ENCODE results near the gene ZNF813.

ZNF813 gene

DNA sequence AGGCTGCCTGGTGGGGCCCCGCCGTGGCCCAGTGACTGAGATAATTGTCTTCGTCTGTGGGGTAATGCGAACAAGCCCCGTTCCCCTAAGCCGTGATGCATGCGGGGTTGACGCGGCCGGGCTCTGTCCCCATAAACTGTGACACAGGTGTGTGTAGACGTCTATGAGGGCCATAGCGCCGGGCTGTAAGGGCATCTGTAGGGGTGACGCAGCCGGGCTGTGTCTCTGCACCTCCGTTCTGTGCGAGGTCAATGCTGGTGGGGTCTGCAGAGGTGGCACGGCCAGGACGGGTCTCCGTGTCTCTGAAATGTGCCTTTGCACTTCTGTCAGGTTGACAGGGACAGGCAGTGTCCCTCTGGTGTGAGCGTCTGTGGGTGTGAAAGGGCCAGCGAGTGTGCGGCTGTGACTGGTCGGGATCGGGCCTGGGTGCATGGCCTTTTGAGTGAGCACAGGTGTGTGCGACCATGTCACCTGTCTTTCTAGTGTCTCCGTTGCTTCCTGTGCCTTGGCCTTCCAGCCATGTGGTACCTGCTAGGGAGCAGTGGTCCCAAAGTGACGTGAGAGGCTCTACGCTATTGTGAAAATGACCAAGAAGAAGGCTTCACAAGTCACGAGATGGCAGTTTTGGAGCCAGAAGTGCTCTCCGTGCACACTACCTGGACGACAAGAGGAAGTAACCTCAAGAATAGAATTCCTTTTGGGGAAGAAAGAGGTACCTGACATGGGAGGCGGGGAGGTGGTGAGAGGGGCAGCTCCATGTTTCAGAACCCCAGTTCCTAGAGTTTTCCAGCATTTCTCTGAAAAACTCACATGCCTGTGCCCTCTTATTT lies 54.1 kb downstream of the ZNF813 start:
- Histone ChIP-seq H3K36me3 (replicated peaks; ENCODE audit: insufficient read depth, low read length) (no peaks in the 10 kb centered on the region), H3K4me3 (ENCODE audit: low read length) (no peak overlapping the region), H4K20me1 (ENCODE audit: insufficient read depth, low read length) (no peaks in the 10 kb centered on the region), H2AFZ (ENCODE audit: low read length) (no peak overlapping the region), H3K27me3 (replicated peaks; ENCODE audit: insufficient read depth, low read length) (no peaks in the 10 kb centered on the region), H3K9me3 (replicated peaks; ENCODE audit: insufficient read depth, low read length) (no peaks in the 10 kb centered on the region), H3K4me1 (ENCODE audit: low read length) (no peaks in the 10 kb centered on the region), H3K9me2 (replicated peaks; ENCODE audit: insufficient read depth, low read length) (no peaks in the 10 kb centered on the region), H3K27ac (ENCODE audit: low read length) (no peak overlapping the region), H3F3A (ENCODE audit: insufficient read depth, low read length) (no peaks in the 10 kb centered on the region), H3K9ac (ENCODE audit: low read length) (no peak overlapping the region), H3K4me2 (ENCODE audit: low read depth, low read length) (no peak overlapping the region), H3K79me2 (ENCODE audit: low read length) (no peaks in the 10 kb centered on the region)
- DNase-seq = no peak
- TF ChIP-seq EZH2phosphoT487 (IDR thresholded peaks at IDR 0.05; ENCODE audit: low read length) = no peak
- TF ChIP-seq, protein P1, sequence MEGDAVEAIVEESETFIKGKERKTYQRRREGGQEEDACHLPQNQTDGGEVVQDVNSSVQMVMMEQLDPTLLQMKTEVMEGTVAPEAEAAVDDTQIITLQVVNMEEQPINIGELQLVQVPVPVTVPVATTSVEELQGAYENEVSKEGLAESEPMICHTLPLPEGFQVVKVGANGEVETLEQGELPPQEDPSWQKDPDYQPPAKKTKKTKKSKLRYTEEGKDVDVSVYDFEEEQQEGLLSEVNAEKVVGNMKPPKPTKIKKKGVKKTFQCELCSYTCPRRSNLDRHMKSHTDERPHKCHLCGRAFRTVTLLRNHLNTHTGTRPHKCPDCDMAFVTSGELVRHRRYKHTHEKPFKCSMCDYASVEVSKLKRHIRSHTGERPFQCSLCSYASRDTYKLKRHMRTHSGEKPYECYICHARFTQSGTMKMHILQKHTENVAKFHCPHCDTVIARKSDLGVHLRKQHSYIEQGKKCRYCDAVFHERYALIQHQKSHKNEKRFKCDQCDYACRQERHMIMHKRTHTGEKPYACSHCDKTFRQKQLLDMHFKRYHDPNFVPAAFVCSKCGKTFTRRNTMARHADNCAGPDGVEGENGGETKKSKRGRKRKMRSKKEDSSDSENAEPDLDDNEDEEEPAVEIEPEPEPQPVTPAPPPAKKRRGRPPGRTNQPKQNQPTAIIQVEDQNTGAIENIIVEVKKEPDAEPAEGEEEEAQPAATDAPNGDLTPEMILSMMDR (IDR thresholded peaks at IDR 0.05; ENCODE audit: low read length) = no peak
- no peak for TF ChIP-seq EZH2 (optimal IDR thresholded peaks at IDR 0.05; ENCODE audit: low read depth, low read length)

GRCh38 chr19:53525922-53526321 lies 58.4 kb downstream of the ZNF813 start:
- H3K27ac ChIP-seq (ENCODE audit: low read length) = no peak overlapping the region
- H3K4me2 ChIP-seq (ENCODE audit: low read depth, low read length) = no peak overlapping the region
- no peaks in the 10 kb centered on the region for H3K4me1 ChIP-seq (ENCODE audit: low read length)
- no peaks in the 10 kb centered on the region for H3K27me3 ChIP-seq (replicated peaks; ENCODE audit: insufficient read depth, low read length)
- no peaks in the 10 kb centered on the region for H3K9me3 ChIP-seq (replicated peaks; ENCODE audit: insufficient read depth, low read length)
- TF ChIP-seq, protein P1 (IDR thresholded peaks at IDR 0.05; ENCODE audit: low read length) = no peak
- no peak for TF ChIP-seq EZH2phosphoT487 (IDR thresholded peaks at IDR 0.05; ENCODE audit: low read length)
- TF ChIP-seq EZH2 (optimal IDR thresholded peaks at IDR 0.05; ENCODE audit: low read depth, low read length) = no peak
- H2AFZ ChIP-seq (ENCODE audit: low read length) = no peak overlapping the region
- no peak overlapping the region for H3K9ac ChIP-seq (ENCODE audit: low read length)
- H3K4me3 ChIP-seq (ENCODE audit: low read length) = no peak overlapping the region
- no peaks in the 10 kb centered on the region for H3F3A ChIP-seq (ENCODE audit: insufficient read depth, low read length)
- no peaks in the 10 kb centered on the region for H4K20me1 ChIP-seq (ENCODE audit: insufficient read depth, low read length)
- H3K79me2 ChIP-seq (ENCODE audit: low read length) = no peaks in the 10 kb centered on the region
- no peak for DNase-seq
- H3K36me3 ChIP-seq (replicated peaks; ENCODE audit: insufficient read depth, low read length) = no peaks in the 10 kb centered on the region
- no peaks in the 10 kb centered on the region for H3K9me2 ChIP-seq (replicated peaks; ENCODE audit: insufficient read depth, low read length)

DNA sequence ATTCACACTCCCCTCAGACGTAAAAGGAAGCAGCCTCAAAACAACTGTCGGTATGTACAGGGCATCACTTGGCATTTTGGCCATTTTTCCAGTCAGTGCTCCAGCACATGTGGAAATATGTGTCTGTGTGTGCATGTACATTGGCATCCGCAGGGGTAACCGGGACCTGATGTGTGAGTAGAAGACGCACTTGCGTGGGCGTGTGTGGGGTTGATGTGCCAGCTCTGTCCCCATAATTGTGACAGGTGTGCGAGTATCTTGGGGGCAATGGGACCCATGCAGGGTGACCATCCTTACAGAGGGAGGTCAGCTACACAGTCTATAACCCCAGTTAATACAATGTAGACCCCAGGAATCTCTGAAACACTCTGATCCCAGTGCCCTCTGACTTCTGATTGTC lies 63.1 kb downstream of the ZNF813 start:
- H3K27me3 ChIP-seq (replicated peaks; ENCODE audit: insufficient read depth, low read length) = no peaks in the 10 kb centered on the region
- H4K20me1 ChIP-seq (ENCODE audit: insufficient read depth, low read length) = no peaks in the 10 kb centered on the region
- no peaks in the 10 kb centered on the region for H3F3A ChIP-seq (ENCODE audit: insufficient read depth, low read length)
- no peak for DNase-seq
- no peaks in the 10 kb centered on the region for H3K9me3 ChIP-seq (replicated peaks; ENCODE audit: insufficient read depth, low read length)
- H3K79me2 ChIP-seq (ENCODE audit: low read length) = no peaks in the 10 kb centered on the region
- H3K36me3 ChIP-seq (replicated peaks; ENCODE audit: insufficient read depth, low read length) = no peaks in the 10 kb centered on the region
- no peaks in the 10 kb centered on the region for H3K4me1 ChIP-seq (ENCODE audit: low read length)
- TF ChIP-seq EZH2phosphoT487 (IDR thresholded peaks at IDR 0.05; ENCODE audit: low read length) = no peak
- H3K4me3 ChIP-seq (ENCODE audit: low read length) = no peak overlapping the region
- H3K27ac ChIP-seq (ENCODE audit: low read length) = no peak overlapping the region
- no peak overlapping the region for H2AFZ ChIP-seq (ENCODE audit: low read length)
- H3K9ac ChIP-seq (ENCODE audit: low read length) = no peak overlapping the region
- H3K4me2 ChIP-seq (ENCODE audit: low read depth, low read length) = no peak overlapping the region
- no peaks in the 10 kb centered on the region for H3K9me2 ChIP-seq (replicated peaks; ENCODE audit: insufficient read depth, low read length)

DNA sequence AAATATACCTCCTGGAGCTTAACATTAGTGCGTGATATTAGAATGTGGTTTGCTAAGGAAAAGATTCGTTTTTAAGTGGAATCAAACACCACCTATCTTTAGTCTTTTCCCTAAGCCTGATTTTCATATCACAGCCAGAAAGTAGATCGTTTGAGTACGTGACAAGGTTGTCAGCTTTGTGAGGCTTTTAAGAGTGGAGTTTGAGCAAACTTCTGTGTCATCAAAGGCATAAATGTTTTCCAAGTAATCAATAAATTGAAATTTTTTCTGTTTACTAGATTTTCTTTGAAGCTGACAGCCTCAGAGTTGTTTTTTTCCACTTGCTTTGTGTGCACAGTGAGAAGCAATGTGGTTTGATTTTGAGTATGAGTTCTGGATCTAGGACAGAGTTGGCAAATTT lies 63.9 kb downstream of the ZNF813 start:
- Histone ChIP-seq H3K4me1 (ENCODE audit: low read length) (no peaks in the 10 kb centered on the region), H3K27ac (ENCODE audit: low read length) (no peak overlapping the region), H2AFZ (ENCODE audit: low read length) (no peak overlapping the region), H3K36me3 (replicated peaks; ENCODE audit: insufficient read depth, low read length) (no peaks in the 10 kb centered on the region), H3K9ac (ENCODE audit: low read length) (no peak overlapping the region), H3K4me2 (ENCODE audit: low read depth, low read length) (no peak overlapping the region), H3K27me3 (replicated peaks; ENCODE audit: insufficient read depth, low read length) (no peaks in the 10 kb centered on the region), H4K20me1 (ENCODE audit: insufficient read depth, low read length) (no peaks in the 10 kb centered on the region), H3K9me3 (replicated peaks; ENCODE audit: insufficient read depth, low read length) (no peaks in the 10 kb centered on the region), H3K4me3 (ENCODE audit: low read length) (no peak overlapping the region), H3K9me2 (replicated peaks; ENCODE audit: insufficient read depth, low read length) (no peaks in the 10 kb centered on the region), H3F3A (ENCODE audit: insufficient read depth, low read length) (no peaks in the 10 kb centered on the region), H3K79me2 (ENCODE audit: low read length) (no peaks in the 10 kb centered on the region)
- TF ChIP-seq EZH2phosphoT487 (IDR thresholded peaks at IDR 0.05; ENCODE audit: low read length) = no peak
- TF ChIP-seq EZH2 (optimal IDR thresholded peaks at IDR 0.05; ENCODE audit: low read depth, low read length) = no peak
- TF ChIP-seq, protein P1 (IDR thresholded peaks at IDR 0.05; ENCODE audit: low read length) = no peak
- DNase-seq = no peak

All from MM.1S (cell line).